K562 (cell line): ENCODE data around the gene PSMB8. TPM values are rescaled to one million over a fixed set of nuclear protein-coding genes. Genes with fewer than 3 reads are reported as not detected.
A peak's percentile ranks its signal among the peaks of the same experiment; 100 is the strongest.

ENCODE experiments used
- ATAC-seq: fragments of 200-7000 bp; cut with Tn5 transposase; 3 replicates; pipeline ENCODE4 v1.9.1; 2020; ENCODE audit warnings: moderate library complexity
- BruUV-seq: library from RNA; stranded (reverse); fragments of 400-500 nt; replicated peaks from 2 replicates; lab custom pipeline; 2021; lab: Mats Ljungman, UMichigan
- CTCF ChIA-PET: fragments of 300-600 bp; formaldehyde crosslinking; extraction: SDS; loops from one replicate; lab custom pipeline; 2021; ENCODE audit warnings: low intra/inter-chr PET ratio; lab: Yijun Ruan, JAX
- POLR2A ChIA-PET: fragments of 300-600, 350-650 bp; sonication (Branson Sonifier 250); formaldehyde crosslinking; extraction: SDS; loops from one replicate; lab custom pipeline; 2021; ENCODE audit warnings: antibody characterized with exemption, inconsistent platforms; lab: Yijun Ruan, JAX
- DNase-seq, 4 experiments: peaks; one replicate each; pipeline versions ENCODE4 v3.0.0 to v3.0.0-alpha.2; 2011 to 2018; ENCODE audit warnings: low spot score in 3 of 4, mixed read lengths in 3 of 4; ENCODE audit errors: extremely low read depth in 1 of 4
- FAIRE-seq: peaks from 2 replicates; lab custom pipeline; 2011; peaks lifted over from hg19 to GRCh38; lab: Jason Lieb, UNC
- H2AFZ ChIP-seq: 2 replicates; pipeline ENCODE4 v1.6.0; 2011; ENCODE audit warnings: low read depth, low read length, control low read depth, inconsistent platforms
- H3K27ac ChIP-seq: fragments of 200-600 bp; 3 replicates; pipeline ENCODE4 v1.8.0; 2011; ENCODE audit warnings: low read depth, mild to moderate bottlenecking, control low read depth, inconsistent platforms, low read length, moderate library complexity, mixed read lengths; ENCODE audit errors: extremely low read depth
- H3K27me3 ChIP-seq, 2 experiments: fragments of 300-600 bp in 1 of 2; 2 replicates in 1 of 2; 3 replicates in 1 of 2; pipeline versions ENCODE4 v1.6.0 to v1.8.0; 2011; ENCODE audit warnings: inconsistent platforms in 2 of 2, low read length in 2 of 2, mild to moderate bottlenecking in 1 of 2, mixed read lengths in 1 of 2, moderate library complexity in 1 of 2; ENCODE audit not compliant: control insufficient read depth in 2 of 2, insufficient read depth in 2 of 2
- H3K36me3 ChIP-seq: fragments of 300-600 bp; 3 replicates; pipeline ENCODE4 v1.8.0; 2011; ENCODE audit warnings: mild to moderate bottlenecking, low read length, inconsistent platforms; ENCODE audit not compliant: control insufficient read depth, insufficient read depth
- H3K4me1 ChIP-seq, 2 experiments: fragments of 200-600 bp in 1 of 2; replicated peaks in 1 of 2; 2 replicates in 1 of 2; 3 replicates in 1 of 2; pipeline versions ENCODE4 v1.5.1 to v1.8.0; 2011; ENCODE audit warnings: inconsistent platforms in 2 of 2, low read length in 2 of 2, mild to moderate bottlenecking in 1 of 2, mixed read lengths in 1 of 2, moderate library complexity in 1 of 2; ENCODE audit not compliant: control insufficient read depth in 2 of 2, insufficient read depth in 2 of 2
- H3K4me2 ChIP-seq: 2 replicates; pipeline ENCODE4 v1.6.1; 2011; ENCODE audit warnings: low read length, control low read depth, inconsistent platforms, mixed read lengths; ENCODE audit not compliant: insufficient read depth
- H3K4me3 ChIP-seq: fragments of 200-600 bp; sonication (generic), shearing (Covaris generic); 2 replicates; pipeline ENCODE4 v1.5.1; 2016; ENCODE audit warnings: control low read depth, inconsistent platforms
- H3K79me2 ChIP-seq: fragments of 200-600 bp; 3 replicates; pipeline ENCODE4 v1.8.0; 2011; ENCODE audit warnings: low read length, inconsistent platforms; ENCODE audit not compliant: control insufficient read depth, insufficient read depth
- H3K9ac ChIP-seq, 2 experiments: 2 replicates each; pipeline versions ENCODE4 v1.6.0 to v1.6.1; 2011; ENCODE audit warnings: low read depth in 2 of 2, low read length in 2 of 2, control low read depth in 1 of 2, inconsistent platforms in 1 of 2, mild to moderate bottlenecking in 1 of 2, mixed read lengths in 1 of 2; ENCODE audit not compliant: insufficient read depth in 1 of 2
- H3K9me1 ChIP-seq: one replicate; pipeline ENCODE4 v1.6.0; 2011; ENCODE audit warnings: inconsistent platforms, mild to moderate bottlenecking, low read length, moderate library complexity; ENCODE audit not compliant: control insufficient read depth, insufficient read depth
- H3K9me3 ChIP-seq: replicated peaks from 2 replicates; pipeline ENCODE4 v1.5.1; 2011; ENCODE audit warnings: low read depth, low read length, inconsistent platforms; ENCODE audit not compliant: control insufficient read depth, insufficient read depth
- H4K20me1 ChIP-seq: replicated peaks from 2 replicates; pipeline ENCODE4 v1.6.1; 2011; ENCODE audit warnings: low read length, inconsistent platforms, mixed read lengths; ENCODE audit not compliant: control insufficient read depth, insufficient read depth
- COPS2 ChIP-seq: fragments of 450-650 bp; conservative IDR thresholded peaks from 2 replicates; pipeline ENCODE4 v1.6.1; 2016; ENCODE audit warnings: mild to moderate bottlenecking, moderate library complexity
- ESRRB ChIP-seq: fragments of 250-450 bp; sonication (Bioruptor Pico); IDR thresholded peaks from 2 replicates; pipeline ENCODE4 v1.5.0; 2020; ENCODE audit warnings: mild to moderate bottlenecking, moderate library complexity, borderline replicate concordance
- HEY1 ChIP-seq: fragments of 250-450 bp; sonication (Bioruptor Pico); IDR thresholded peaks from 2 replicates; pipeline ENCODE4 v1.5.0; 2020; ENCODE audit warnings: mild to moderate bottlenecking, moderate library complexity, borderline replicate concordance
- MYNN ChIP-seq, 2 experiments: sonication (generic); formaldehyde crosslinking in 1 of 2; IDR thresholded peaks; 2 replicates each; pipeline versions ENCODE4 v1.5.0 to v1.6.1; 2016 to 2020; ENCODE audit warnings: antibody characterized with exemption in 1 of 2, missing genetic modification reagents in 1 of 2
- NCOA1 ChIP-seq: fragments of 450-650 bp; IDR thresholded peaks from 2 replicates; pipeline ENCODE4 v1.6.1; 2016; ENCODE audit warnings: low read depth
- NFYB ChIP-seq: IDR thresholded peaks from 2 replicates; pipeline ENCODE4 v1.6.1; 2011; ENCODE audit warnings: mild to moderate bottlenecking, moderate library complexity; ENCODE audit not compliant: insufficient read length; ENCODE audit errors: extremely low read depth
- ZEB2 ChIP-seq: fragments of 450-650 bp; IDR thresholded peaks from 2 replicates; pipeline ENCODE4 v1.6.1; 2016
- ZFP30 ChIP-seq: fragments of 250-450 bp; sonication (Bioruptor Pico); IDR thresholded peaks from 2 replicates; pipeline ENCODE4 v1.8.0; 2022; ENCODE audit warnings: moderate library complexity, mild to moderate bottlenecking, inconsistent platforms, borderline replicate concordance
- WGBS: fragments of 100-300 bp; shearing (Covaris generic); methylation state at CpG from one replicate; pipeline ENCODE4 v1.1.6; 2016; ENCODE audit warnings: low coverage, mixed read lengths; ENCODE audit not compliant: insufficient coverage; ENCODE audit errors: missing lambda C conversion rate; 5-methylcytosine and 5-hydroxymethylcytosine counted together
- in situ Hi-C: fragments of 300-500 bp; cut with MboI; formaldehyde crosslinking; loops from 4 replicates; pipeline ENCODE4 v1.15.0; 2018; ENCODE audit warnings: inconsistent platforms, mixed read lengths
- intact Hi-C: fragments of 100-400 bp; cut with micrococcal nuclease; formaldehyde crosslinking; loops from 2 replicates; pipeline ENCODE4 v1.14.2; 2022
- polyA plus RNA-seq, 8 experiments: library from polyadenylated mRNA; depleted of rRNA in 4 of 8; stranded (reverse) in 5 of 8; unstranded in 3 of 8; fragments of >200 nt; fragmentation: Nextera tagmentation in 2 of 8; fragmentation: Illumina TruSeq in 1 of 8; extraction: Ambion mirVana in 2 of 8; extraction: Trizol in 1 of 8; gene quantifications; 2 replicates each; pipeline versions ENCODE4 v1.2.1 to v1.2.3, GENCODE V29; 2011 to 2014; ENCODE audit warnings: inconsistent platforms in 1 of 8, missing spikeins in 1 of 8
- total RNA-seq, 7 experiments: library from RNA; depleted of rRNA in 6 of 7; stranded (reverse); fragments of >200 nt in 6 of 7; fragmentation: Illumina TruSeq in 2 of 7; extraction: Trizol in 2 of 7; gene quantifications; 2 replicates each; pipeline versions ENCODE4 v1.2.1 to v1.2.3, GENCODE V29; 2011 to 2021; ENCODE audit warnings: low replicate concordance in 1 of 7
- TF ChIP-seq, protein P1 (sequence below): sonication (generic); formaldehyde crosslinking; IDR thresholded peaks from 2 replicates; pipeline ENCODE4 v1.8.0; 2022; ENCODE audit warnings: missing genetic modification reagents, mild to moderate bottlenecking, borderline replicate concordance
- TF ChIP-seq, protein P2 (sequence below): fragments of 250-450 bp; sonication (Bioruptor Pico); IDR thresholded peaks from 2 replicates; pipeline ENCODE4 v1.4.0; 2020; ENCODE audit warnings: mild to moderate bottlenecking, moderate library complexity

PSMB8 gene
- total and polyA plus RNA-seq, 9 of the 15 experiments (the other 6 are each of a cell fraction or from before 2014, with no cell fraction given) = 0.71 to 4.0 (median 2.4) TPM

- no peak overlapping the region for H3K4me2 ChIP-seq
- no peak overlapping the region for H3K27ac ChIP-seq
- intact Hi-C loops (loop anchor here (5.0 kb wide), 3 partner anchors 40 to 165 kb away; no protein-coding TSS in a partner anchor), in situ Hi-C loops (no loop called here)
- no peak overlapping the region for H2AFZ ChIP-seq
- H3K9me3 ChIP-seq = no peaks in the 10 kb centered on the region
- TF ChIP-seq NCOA1 = no peak
- TF ChIP-seq ESRRB (CRISPR knock-in tag) = no peak
- TF ChIP-seq HEY1 (CRISPR knock-in tag) = no peak
- TF ChIP-seq COPS2 = no peak
- TF ChIP-seq NFYB = no peak
- TF ChIP-seq, protein P1, sequence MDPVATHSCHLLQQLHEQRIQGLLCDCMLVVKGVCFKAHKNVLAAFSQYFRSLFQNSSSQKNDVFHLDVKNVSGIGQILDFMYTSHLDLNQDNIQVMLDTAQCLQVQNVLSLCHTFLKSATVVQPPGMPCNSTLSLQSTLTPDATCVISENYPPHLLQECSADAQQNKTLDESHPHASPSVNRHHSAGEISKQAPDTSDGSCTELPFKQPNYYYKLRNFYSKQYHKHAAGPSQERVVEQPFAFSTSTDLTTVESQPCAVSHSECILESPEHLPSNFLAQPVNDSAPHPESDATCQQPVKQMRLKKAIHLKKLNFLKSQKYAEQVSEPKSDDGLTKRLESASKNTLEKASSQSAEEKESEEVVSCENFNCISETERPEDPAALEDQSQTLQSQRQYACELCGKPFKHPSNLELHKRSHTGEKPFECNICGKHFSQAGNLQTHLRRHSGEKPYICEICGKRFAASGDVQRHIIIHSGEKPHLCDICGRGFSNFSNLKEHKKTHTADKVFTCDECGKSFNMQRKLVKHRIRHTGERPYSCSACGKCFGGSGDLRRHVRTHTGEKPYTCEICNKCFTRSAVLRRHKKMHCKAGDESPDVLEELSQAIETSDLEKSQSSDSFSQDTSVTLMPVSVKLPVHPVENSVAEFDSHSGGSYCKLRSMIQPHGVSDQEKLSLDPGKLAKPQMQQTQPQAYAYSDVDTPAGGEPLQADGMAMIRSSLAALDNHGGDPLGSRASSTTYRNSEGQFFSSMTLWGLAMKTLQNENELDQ = no peak
- no peak for TF ChIP-seq ZFP30 (CRISPR knock-in tag)
- TF ChIP-seq, protein P2, sequence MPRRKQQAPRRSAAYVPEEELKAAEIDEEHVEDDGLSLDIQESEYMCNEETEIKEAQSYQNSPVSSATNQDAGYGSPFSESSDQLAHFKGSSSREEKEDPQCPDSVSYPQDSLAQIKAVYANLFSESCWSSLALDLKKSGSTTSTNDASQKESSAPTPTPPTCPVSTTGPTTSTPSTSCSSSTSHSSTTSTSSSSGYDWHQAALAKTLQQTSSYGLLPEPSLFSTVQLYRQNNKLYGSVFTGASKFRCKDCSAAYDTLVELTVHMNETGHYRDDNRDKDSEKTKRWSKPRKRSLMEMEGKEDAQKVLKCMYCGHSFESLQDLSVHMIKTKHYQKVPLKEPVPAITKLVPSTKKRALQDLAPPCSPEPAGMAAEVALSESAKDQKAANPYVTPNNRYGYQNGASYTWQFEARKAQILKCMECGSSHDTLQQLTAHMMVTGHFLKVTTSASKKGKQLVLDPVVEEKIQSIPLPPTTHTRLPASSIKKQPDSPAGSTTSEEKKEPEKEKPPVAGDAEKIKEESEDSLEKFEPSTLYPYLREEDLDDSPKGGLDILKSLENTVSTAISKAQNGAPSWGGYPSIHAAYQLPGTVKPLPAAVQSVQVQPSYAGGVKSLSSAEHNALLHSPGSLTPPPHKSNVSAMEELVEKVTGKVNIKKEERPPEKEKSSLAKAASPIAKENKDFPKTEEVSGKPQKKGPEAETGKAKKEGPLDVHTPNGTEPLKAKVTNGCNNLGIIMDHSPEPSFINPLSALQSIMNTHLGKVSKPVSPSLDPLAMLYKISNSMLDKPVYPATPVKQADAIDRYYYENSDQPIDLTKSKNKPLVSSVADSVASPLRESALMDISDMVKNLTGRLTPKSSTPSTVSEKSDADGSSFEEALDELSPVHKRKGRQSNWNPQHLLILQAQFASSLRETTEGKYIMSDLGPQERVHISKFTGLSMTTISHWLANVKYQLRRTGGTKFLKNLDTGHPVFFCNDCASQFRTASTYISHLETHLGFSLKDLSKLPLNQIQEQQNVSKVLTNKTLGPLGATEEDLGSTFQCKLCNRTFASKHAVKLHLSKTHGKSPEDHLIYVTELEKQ (CRISPR knock-in tag) = no peak
- TF ChIP-seq MYNN (IDR thresholded peaks at IDR 0.05) = no peak
- no peak for TF ChIP-seq MYNN (CRISPR knock-in tag; IDR thresholded peaks at IDR 0.05)
- TF ChIP-seq ZEB2 = no peak
- ChIA-PET POLR2A (interaction anchor here (0.7 to 4.5 kb wide), 6 partner anchors 13 to 426 kb away, joined by 3 to 17 read pairs (median 12); partner anchors contain the start of genes PSMB9, TAP1 and TAP2), CTCF (interaction anchor here (0.6 to 3.8 kb wide), 9 partner anchors 28 to 1659 kb away, joined by 3 to 66 read pairs (median 13); partner anchors contain the start of gene TAP2)
- 3% methylated on average over 3 of the region's 3 CpGs for WGBS
- H3K27me3 ChIP-seq = peaks cover 15 to 18% of the 10 kb centered on the region in 2 experiments; a peak in 4 of 5 replicates
- H3K9ac ChIP-seq = no peak overlapping the region
- no TSS peak for BruUV-seq
- DNase-seq = no peak
- no peaks in the 10 kb centered on the region for H3K9me1 ChIP-seq
- H3K36me3 ChIP-seq = no peaks in the 10 kb centered on the region
- H3K4me3 ChIP-seq = no peak overlapping the region
- H3K79me2 ChIP-seq = no peaks in the 10 kb centered on the region
- H3K4me1 ChIP-seq = no peaks in the 10 kb centered on the region
- FAIRE-seq = no peak
- no peaks in the 10 kb centered on the region for H4K20me1 ChIP-seq
- ATAC-seq = peak; percentile 60
Observed at GRCh38 chr6:32867022-32867477, 23.2 kb upstream of the PSMB8 start.
